Heart left ventricle (tissue), 16 donors: ENCODE results near the gene DDX11. TPM values are rescaled to one million over a fixed set of nuclear protein-coding genes. Genes with fewer than 3 reads are reported as not detected.
A peak's percentile ranks its signal among the peaks of the same experiment; 100 is the strongest.
"Not testable (repeated sequence)": the region's sequence is repeated elsewhere in the genome, so short reads cannot be mapped to it uniquely, and the experiment has no call there.

Source experiments
- ATAC-seq, 4 donors: fragments of 200-7000 bp; cut with Tn5 transposase; one replicate each; pipeline ENCODE4 v1.9.1; 2020 to 2022; ENCODE audit warnings: moderate library complexity in 4 of 4, mild to moderate bottlenecking in 3 of 4, moderate number of reproducible peaks in 1 of 4
- DNase-seq, 5 donors: peaks; one replicate each; pipeline ENCODE4 v3.0.0-alpha.2; 2020
- H3K27ac ChIP-seq, 12 donors: fragments of 200-600 bp; sonication (generic) in 4 of 12; one replicate each; pipeline versions ENCODE4 v1.5.0 to v1.8.0; 2016 to 2022; ENCODE audit warnings: mild to moderate bottlenecking in 2 of 12
- H3K27me3 ChIP-seq, 9 donors: fragments of 200-600 bp; sonication (generic) in 2 of 9; one replicate each; pipeline versions ENCODE4 v1.5.1 to v1.8.0; 2016 to 2022; ENCODE audit warnings: mild to moderate bottlenecking in 3 of 9
- H3K36me3 ChIP-seq, 9 donors: fragments of 200-600 bp; sonication (generic) in 2 of 9; one replicate each; pipeline versions ENCODE4 v1.5.0 to v1.8.0; 2018 to 2022; ENCODE audit warnings: mild to moderate bottlenecking in 2 of 9
- H3K4me1 ChIP-seq, 12 donors: fragments of 200-600 bp; sonication (generic) in 4 of 12; one replicate each; pipeline versions ENCODE4 v1.5.0 to v1.8.0; 2016 to 2022; ENCODE audit warnings: mild to moderate bottlenecking in 3 of 12
- H3K4me3 ChIP-seq, 12 donors: fragments of 200-600 bp; sonication (generic) in 4 of 12; one replicate each; pipeline versions ENCODE4 v1.5.0 to v1.8.0; 2017 to 2022; ENCODE audit warnings: mild to moderate bottlenecking in 9 of 12, moderate library complexity in 4 of 12
- H3K9me3 ChIP-seq, 12 donors: fragments of 200-600 bp; sonication (generic) in 4 of 12; one replicate each; pipeline versions ENCODE4 v1.5.0 to v1.8.0; 2016 to 2022; ENCODE audit warnings: mild to moderate bottlenecking in 1 of 12
- CTCF ChIP-seq, 12 donors: fragments of 200-600 bp; sonication (generic) in 4 of 12; IDR thresholded peaks; one replicate each; pipeline versions ENCODE4 v1.5.0 to v1.8.0; 2018 to 2022; ENCODE audit warnings: antibody characterized with exemption in 12 of 12, mild to moderate bottlenecking in 5 of 12
- WGBS, 4 donors: extraction: QIAGEN DNeasy Blood & Tissue Kit in 2 of 4; methylation state at CpG; one replicate each; pipeline versions ENCODE4 v1.1.5 to v1.1.7; 2013 to 2018; 5-methylcytosine and 5-hydroxymethylcytosine counted together
- intact Hi-C, 10 donors: fragments of 100-400 bp; cut with DNase I; formaldehyde crosslinking; loops; one replicate each; pipeline versions ENCODE4 v1.11.1 to v1.14.2; 2022
- polyA plus RNA-seq, 2 donors: library from polyadenylated mRNA; stranded (reverse); fragments of 200-250 nt; gene quantifications; one replicate each; pipeline ENCODE4 v1.2.3, GENCODE V29; 2013
- total RNA-seq, 9 donors: library from RNA; depleted of rRNA in 2 of 9; stranded (reverse); fragments of >200 nt in 2 of 9; fragmentation: NEBNext Ultra II Directional in 3 of 9; extraction: Animal tissue kit (Norgen Biotek cat#: 25700) in 3 of 9; gene quantifications; one replicate each; pipeline versions ENCODE4 v1.1.0 to v1.2.4, GENCODE V29; 2016 to 2023
- donor health status: ischemic (EF 13 %, LVEDD 7.1; RV severe dilation, severe dysfunction).
- donor health status: healthy with polysubstance abuse.
- donor health status: DM: no; HTN: yes; CAD: no.
- donor health status: DM: no; HTN: no; CAD: no.
- donor health status: ischemic (EF 25% LVEDD 6.9; RV normal size, moderate dysfunction).
- donor health status: ischemic (EF 25% LVEDD 5.7; RV mildly dilated, moderate dysfunction).
- donor health status: healthy.
- donor health status: DM: yes; HTN: yes; CAD: no.
- donor health status: ischemic (EF 35%, LVEDD 5.7; RV mildly dilated, moderate dysfunction).
- donor health status: nonischemic (EF 11% LVEDD 7.7; RV severe dilation, severe dysfunction).
- donor health status: DM: yes; HTN: yes; CAD: no.
- donor health status: PGD.
- donor health status: ischemic (EF 29% LVEDD 5.4; RV normal size, mild dysfunction).
- donor health status: nonischemic (EF 23%, LVEDD 6.1; RV moderate dilation, normal function).

The DDX11 gene
- total and polyA plus RNA-seq, 11 donors, result 2.3 to 15.1 (median 6.9) TPM

DNA sequence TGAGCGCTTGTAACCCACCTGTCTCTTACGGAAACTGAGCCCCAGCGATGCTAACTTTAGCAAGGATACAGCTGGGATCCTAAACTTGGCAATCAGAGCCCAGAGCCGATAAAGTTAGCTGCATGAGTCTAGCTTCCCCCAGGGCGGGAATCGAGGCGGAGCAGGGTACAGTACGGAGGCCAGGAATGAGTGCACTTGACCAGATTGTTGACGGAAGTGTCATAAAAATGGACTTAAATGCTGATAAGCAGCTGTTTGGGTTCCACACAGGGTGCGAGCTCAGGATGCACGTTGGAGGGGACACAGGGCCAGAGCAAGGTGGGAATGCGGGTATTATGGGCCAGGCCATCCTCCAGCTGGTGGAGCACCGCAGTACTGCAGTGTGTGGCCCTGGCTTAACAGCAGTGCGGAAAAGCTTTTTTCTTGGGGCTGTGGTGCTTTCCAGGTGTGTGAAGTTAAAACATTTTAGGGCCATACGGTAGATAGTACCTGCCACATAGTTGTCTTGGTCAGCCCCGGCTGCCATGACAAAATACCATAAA is 744 bp downstream of the DDX11 start:
- Histone ChIP-seq H3K4me3 (peak overlapping the region; percentile 24 to 90 (median 67)), H3K27ac (peak overlapping the region in 9 of 12 donors; percentile 47 to 99 (median 82))
- WGBS, 4 donors, result 5 to 34% (median 7%) methylated on average over 3 to 16 of the region's 16 CpGs
- H3K4me1 ChIP-seq, H3K9me3 ChIP-seq, intact Hi-C loops, H3K36me3 ChIP-seq, H3K27me3 ChIP-seq: not testable (repeated sequence)
- peak in 1 of 5 donors; percentile 31 for DNase-seq
- ATAC-seq, result peak; percentile 28 to 58 (median 48)
- TF ChIP-seq CTCF (IDR thresholded peaks at IDR 0.05), result peak in 2 of 12 donors; percentile 10 to 31

DNA sequence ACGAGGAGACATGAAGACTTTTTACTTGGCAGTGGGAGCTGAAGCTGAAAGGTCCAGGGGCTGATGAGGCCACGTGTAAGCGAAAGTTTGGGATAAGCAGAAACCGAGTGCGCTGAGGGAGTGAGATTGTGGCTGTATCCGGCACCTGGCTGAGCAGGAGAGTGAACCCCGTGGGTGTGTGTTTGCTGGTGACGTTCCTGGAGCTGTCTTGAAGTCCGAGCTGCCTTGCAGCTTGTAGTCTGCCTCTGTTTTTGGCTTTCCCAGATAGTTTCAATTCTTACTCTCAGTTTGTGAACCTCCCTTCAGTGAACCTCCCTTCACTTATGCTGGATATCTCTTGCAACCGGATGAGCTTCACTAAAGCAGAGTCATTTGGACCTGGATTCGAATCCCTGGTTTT is 2.5 kb downstream of the DDX11 start:
- H3K36me3 ChIP-seq, H3K27me3 ChIP-seq, H3K4me3 ChIP-seq, H3K4me1 ChIP-seq, intact Hi-C loops, H3K27ac ChIP-seq, ATAC-seq, DNase-seq, H3K9me3 ChIP-seq: not testable (repeated sequence)
- 82 to 91% (median 87%) methylated on average over 10 to 11 of the region's 11 CpGs for WGBS, 4 donors

GRCh38 chr12:31077095-31077494 is 3.4 kb downstream of the DDX11 start:
- DNase-seq, intact Hi-C loops, H3K27ac ChIP-seq, H3K4me3 ChIP-seq, H3K9me3 ChIP-seq, H3K36me3 ChIP-seq, ATAC-seq, H3K27me3 ChIP-seq, H3K4me1 ChIP-seq: not testable (repeated sequence)
- 83 to 93% (median 88%) methylated on average over 3 to 4 of the region's 4 CpGs for WGBS, 4 donors

- 95 to 97% (median 96%) methylated on average over 8 of the region's 8 CpGs for WGBS, 4 donors
- H3K4me1 ChIP-seq, H3K27ac ChIP-seq, intact Hi-C loops, DNase-seq, H3K9me3 ChIP-seq, H3K27me3 ChIP-seq, H3K4me3 ChIP-seq, H3K36me3 ChIP-seq, ATAC-seq: not testable (repeated sequence)
These were observed 4.3 kb downstream of the DDX11 start for GRCh38 chr12:31077998-31078397.

DNA sequence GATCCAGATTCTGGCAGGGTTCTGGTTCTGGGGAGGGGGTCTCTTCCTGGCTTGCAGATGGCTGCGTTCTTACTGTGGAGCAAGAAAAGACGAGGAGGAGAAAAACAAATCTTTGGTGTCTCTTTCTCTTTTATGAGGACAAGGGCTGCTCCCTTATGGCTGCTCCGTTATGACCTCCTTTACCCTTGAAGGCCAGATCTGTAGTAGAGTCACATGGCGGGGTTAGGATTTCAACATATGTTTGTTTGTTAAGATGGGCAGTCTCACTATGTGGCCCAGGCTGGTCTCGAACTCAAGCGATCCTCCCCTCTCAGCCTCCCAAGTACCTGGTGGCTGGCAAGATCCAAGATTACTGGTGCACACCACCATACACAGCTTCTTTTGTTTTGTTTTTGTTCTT is 5.8 kb downstream of the DDX11 start:
- ATAC-seq, H3K4me1 ChIP-seq, DNase-seq, H3K4me3 ChIP-seq, intact Hi-C loops, H3K9me3 ChIP-seq, H3K27ac ChIP-seq, H3K27me3 ChIP-seq, H3K36me3 ChIP-seq: not testable (repeated sequence)
- 91 to 93% (median 92%) methylated on average over 4 of the region's 6 CpGs; no CpG with 5 or more reads in 1 of the 4 donors for WGBS, 4 donors

GRCh38 chr12:31080221-31080620 is 6.6 kb downstream of the DDX11 start:
- ATAC-seq, H3K27ac ChIP-seq, intact Hi-C loops, H3K27me3 ChIP-seq, DNase-seq, H3K9me3 ChIP-seq, H3K4me3 ChIP-seq, H3K36me3 ChIP-seq, H3K4me1 ChIP-seq: not testable (repeated sequence)
- WGBS, 4 donors, result 45 to 54% (median 49%) methylated on average over 2 to 6 of the region's 6 CpGs

DNA sequence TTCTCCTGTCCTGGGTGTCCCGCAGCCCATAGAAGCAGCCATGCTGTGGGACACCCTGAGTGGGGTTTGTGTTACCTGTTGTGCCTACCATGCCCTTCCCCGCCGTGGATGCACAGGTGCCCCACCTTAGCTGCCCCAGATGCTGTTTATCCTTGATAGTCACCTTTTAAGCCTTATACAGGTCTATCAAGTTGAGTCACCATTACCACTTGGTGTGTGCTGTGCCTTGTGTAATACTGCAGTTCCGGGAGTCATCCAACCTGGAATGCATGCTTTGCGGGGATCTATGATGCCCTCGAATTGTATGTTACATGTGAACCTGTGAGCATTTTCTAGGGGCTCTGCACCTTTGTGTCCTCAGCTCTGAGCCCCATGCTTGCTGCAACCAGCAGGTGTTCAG is 7.6 kb downstream of the DDX11 start:
- intact Hi-C loops, H3K9me3 ChIP-seq, H3K4me3 ChIP-seq, ATAC-seq, H3K27me3 ChIP-seq, H3K27ac ChIP-seq, H3K4me1 ChIP-seq, DNase-seq: not testable (repeated sequence)
- 94 to 100% (median 95%) methylated on average over 3 to 6 of the region's 6 CpGs for WGBS, 4 donors
- peaks cover 0 to 11% (median 0%) of the 10 kb centered on the region in 9 donors for H3K36me3 ChIP-seq

DNA sequence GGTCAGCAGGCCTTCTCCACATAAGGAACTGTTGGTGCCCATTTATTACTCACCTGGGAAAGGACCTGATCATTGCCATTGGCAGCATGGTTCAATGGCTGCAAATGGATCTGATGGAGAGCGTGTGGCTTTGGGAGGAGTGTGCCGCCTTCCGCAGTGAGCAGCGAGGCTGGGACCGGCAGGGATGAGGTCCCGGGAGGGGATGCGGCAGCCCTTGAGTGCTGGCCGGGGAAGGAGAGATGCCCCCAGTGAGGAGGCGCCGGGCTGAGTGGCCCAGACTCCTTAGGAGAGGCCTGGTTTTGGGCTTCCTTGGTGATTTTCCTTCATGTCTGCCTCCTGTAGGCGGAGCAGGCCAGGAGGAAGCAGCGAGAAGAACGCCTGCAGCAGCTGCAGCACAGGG is 10.6 kb downstream of the DDX11 start:
- H3K27me3 ChIP-seq, H3K4me3 ChIP-seq, H3K36me3 ChIP-seq, H3K9me3 ChIP-seq, ATAC-seq, DNase-seq, H3K27ac ChIP-seq, intact Hi-C loops, H3K4me1 ChIP-seq: not testable (repeated sequence)
- 93 to 98% (median 97%) methylated on average over 10 to 13 of the region's 13 CpGs for WGBS, 4 donors

DNA sequence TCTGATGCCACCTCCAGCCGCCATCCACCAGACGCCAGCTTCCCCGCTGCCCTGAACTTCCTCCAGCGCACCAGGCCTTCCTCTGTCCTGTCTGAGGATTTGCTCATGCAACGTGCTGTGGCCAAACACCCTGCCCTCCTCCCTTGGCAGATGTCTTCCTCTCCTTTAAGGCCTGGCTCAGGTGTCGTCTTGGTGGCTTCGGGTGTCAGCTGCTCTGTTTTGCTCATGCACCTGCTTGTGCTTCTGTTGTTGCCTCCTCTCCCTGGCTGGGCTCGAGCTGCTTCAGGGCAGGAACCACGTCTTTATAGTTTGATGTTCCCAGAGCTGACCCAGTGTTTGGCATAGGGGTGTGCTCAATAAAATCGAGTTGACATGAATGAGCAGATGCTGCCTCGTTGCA is 12.4 kb downstream of the DDX11 start:
- H3K4me1 ChIP-seq, DNase-seq, intact Hi-C loops, H3K4me3 ChIP-seq, ATAC-seq, H3K27me3 ChIP-seq, H3K27ac ChIP-seq, H3K9me3 ChIP-seq: not testable (repeated sequence)
- WGBS, 4 donors, result 92 to 99% (median 93%) methylated on average over 9 to 10 of the region's 11 CpGs
- peaks cover 0 to 12% (median 0%) of the 10 kb centered on the region in 9 donors for H3K36me3 ChIP-seq

DNA sequence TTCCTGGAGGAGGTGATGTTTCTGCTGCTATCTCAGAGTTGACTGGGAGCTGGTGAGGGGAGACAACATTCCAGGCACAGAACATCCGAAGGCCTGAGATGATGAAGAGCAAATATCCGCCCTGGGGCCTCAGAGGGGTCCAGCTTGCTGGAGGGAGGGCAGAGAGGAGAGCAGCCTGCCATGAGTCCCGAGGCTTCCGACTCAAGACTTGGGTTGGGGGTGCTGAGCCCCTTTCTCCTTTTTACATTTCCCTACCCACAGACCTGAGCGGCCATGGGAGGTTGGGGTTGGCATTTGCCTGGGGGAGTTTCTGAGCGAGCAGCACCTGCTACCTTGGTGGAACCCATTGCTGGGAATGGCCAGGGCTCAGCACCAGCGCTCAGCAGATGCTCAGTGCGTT is 13.8 kb downstream of the DDX11 start:
- DNase-seq, intact Hi-C loops, H3K4me1 ChIP-seq, H3K27me3 ChIP-seq, H3K4me3 ChIP-seq, ATAC-seq, H3K27ac ChIP-seq, H3K9me3 ChIP-seq: not testable (repeated sequence)
- WGBS, 4 donors, result 93 to 100% (median 96%) methylated on average over 4 to 8 of the region's 8 CpGs
- H3K36me3 ChIP-seq, result peaks cover 0 to 12% (median 0%) of the 10 kb centered on the region in 9 donors
